GM12873 (cell line): ENCODE data around the gene PAN3.

Source experiments
- TF ChIP-seq, protein P1 (sequence below): IDR thresholded peaks from 2 replicates; pipeline ENCODE4 v1.5.1; 2012; ENCODE audit warnings: low read depth, mild to moderate bottlenecking, moderate library complexity, low read length, control low read depth; ENCODE audit not compliant: insufficient read depth; ENCODE audit errors: missing control alignments

The PAN3 gene

DNA sequence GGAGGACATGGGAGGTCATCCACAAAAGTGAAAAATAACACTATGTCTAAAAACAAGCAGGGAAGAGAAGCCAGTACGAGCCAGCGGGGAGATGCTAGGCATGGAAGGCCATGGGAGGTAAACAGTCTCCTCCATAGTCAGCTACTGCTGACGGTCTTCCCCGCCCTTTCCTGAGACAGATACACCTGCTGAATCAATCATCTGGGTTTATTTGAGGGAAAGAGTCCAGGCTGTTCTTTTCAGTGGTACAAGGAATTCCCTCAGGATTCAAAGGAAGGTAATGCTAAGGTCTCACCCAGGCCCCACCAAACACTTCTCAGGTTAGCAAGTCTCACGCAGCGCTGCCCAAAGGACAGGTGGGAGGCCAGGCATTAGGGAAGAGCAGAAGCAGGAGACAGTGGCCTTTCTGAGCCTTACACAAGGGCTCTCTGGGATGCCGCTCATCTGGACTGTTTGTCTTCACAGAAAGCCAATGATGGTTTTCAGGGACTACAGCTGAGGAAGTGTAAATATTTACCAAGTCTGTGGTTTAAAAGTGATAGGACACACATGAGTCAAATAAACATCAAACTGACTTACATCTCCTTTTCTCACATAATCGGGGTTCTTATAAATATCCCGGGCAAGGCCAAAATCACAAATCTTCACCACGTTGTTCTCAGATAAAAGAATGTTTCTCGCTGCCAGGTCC, 182.7 kb downstream of the PAN3 start:
- TF ChIP-seq, protein P1, sequence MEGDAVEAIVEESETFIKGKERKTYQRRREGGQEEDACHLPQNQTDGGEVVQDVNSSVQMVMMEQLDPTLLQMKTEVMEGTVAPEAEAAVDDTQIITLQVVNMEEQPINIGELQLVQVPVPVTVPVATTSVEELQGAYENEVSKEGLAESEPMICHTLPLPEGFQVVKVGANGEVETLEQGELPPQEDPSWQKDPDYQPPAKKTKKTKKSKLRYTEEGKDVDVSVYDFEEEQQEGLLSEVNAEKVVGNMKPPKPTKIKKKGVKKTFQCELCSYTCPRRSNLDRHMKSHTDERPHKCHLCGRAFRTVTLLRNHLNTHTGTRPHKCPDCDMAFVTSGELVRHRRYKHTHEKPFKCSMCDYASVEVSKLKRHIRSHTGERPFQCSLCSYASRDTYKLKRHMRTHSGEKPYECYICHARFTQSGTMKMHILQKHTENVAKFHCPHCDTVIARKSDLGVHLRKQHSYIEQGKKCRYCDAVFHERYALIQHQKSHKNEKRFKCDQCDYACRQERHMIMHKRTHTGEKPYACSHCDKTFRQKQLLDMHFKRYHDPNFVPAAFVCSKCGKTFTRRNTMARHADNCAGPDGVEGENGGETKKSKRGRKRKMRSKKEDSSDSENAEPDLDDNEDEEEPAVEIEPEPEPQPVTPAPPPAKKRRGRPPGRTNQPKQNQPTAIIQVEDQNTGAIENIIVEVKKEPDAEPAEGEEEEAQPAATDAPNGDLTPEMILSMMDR = no peak

DNA sequence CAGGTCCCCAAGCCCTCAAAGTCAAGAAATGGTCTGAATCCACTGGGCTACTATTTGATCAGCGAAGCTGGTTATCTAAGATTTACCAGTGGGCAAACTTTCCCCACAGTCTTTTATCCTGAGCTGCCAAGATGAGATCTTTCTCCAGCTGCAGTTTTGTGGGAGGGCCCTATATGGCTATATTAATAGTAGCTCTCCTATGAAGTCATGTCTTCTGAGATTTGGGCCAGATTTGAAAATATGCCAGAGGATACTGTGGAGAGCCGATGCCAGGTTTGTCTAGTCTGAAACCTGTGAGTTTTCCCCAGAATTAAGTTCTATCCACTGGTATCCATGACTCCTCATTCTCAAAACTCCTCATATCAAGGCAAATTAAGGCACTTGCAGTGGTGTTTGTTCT, 183.4 kb downstream of the PAN3 start:
- TF ChIP-seq, protein P1 = no peak

DNA sequence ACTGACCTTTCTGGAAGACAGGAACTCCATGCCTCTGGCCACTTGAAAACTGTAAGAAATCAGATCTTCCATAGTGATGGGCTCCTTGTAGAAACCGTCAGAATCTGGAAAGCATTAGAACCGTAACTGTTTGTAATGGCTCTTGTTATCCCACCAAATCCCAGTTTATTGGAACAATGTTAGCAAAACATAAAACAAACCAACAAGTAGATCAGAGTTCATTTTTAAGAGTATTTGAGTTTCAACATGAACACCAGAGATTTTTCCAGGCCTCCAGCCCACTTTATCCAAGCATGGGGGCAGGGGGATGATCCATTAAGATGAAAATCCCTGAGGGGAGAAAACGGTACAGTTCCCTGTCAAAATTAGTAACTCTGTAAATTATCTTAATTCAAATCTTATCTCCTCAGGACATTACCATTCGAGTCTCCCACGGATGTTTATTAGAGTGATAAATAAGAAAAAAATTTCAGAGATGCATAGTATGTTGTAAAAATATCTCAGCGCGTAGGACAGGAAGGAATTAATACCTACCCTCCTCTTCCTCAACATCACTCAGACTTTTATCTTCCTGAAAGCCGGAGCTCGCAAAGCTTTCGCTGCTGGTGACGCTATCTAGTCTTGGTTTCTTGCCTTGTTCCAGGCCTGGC, 184.0 kb downstream of the PAN3 start:
- TF ChIP-seq, protein P1 = no peak

DNA sequence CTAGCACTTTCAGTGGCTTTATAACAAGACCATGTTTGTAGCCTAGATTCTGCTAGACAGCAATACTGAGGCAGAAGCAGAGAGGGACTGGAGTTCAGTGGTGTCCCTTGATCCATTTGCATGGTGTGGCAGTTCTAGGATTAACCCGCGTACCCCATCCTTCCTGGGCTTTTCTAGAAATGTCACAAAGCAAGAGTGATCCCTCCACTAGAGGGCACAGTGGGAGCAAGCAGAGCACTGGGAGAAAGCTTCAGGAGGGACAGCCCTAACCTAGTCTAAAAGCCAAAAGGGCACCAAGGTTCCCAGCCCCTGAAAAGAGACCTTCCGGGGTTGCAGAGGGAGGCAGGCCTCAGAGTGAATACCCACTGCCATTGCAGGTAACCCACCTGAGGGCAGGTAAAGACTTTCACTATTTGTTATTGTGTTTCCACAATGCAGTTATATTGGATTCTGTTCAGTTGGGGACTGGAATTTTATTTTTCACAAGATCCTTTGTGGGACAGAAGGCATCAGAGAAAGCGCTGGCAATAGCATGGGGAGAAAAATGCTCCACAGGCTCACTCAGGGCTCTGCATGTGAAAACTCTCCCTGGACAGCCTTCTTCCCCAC, 185.9 kb downstream of the PAN3 start:
- TF ChIP-seq, protein P1 = peak; percentile 88

DNA sequence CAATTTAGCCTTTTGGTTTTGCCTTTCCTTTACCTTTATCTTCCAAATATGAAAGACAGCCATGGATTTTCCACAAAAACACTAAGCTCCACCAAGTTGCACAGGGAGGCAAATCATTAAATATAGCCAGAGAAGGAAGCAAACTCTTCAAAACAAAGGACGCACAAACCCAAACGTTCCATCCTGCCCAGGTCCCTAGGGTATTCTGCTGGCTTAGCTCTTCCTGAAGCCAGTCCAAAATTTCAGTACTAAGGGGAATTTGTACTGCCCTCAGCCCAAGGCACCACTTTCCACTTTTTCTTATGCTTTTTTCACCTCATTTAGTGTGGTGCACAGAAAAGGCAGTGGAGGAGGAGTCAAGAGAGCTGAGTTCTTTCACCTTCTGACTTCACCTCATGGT, 186.7 kb downstream of the PAN3 start:
- TF ChIP-seq, protein P1 = no peak

DNA sequence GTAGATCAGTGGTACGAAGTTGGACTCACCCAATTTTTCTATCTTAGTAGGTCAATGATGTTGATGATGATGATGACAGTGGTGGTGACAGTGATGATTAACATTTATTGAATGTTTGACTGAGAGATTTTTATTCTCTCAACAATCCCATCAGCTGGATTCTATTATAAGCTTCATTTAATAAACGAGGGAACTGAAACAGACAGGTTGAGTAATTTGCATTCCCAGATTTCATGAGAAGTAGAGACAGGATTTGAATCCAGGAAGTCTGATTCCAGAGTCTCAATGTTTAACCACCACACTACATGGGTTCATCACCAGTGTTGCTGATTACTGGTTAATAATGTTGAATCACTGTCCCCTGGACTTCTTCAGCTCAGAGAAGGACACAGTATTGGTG, 187.7 kb downstream of the PAN3 start:
- TF ChIP-seq, protein P1 = no peak
